PC-3 (cell line): ENCODE results near the gene FBXL7.

Experiments
- EZH2 ChIP-seq: fragments of 300-600 bp; sonication (generic); IDR thresholded peaks from one replicate; pipeline ENCODE4 v1.6.1; 2017; ENCODE audit warnings: antibody characterized with exemption, mild to moderate bottlenecking, low read length; ENCODE audit not compliant: unreplicated experiment
- EZH2phosphoT487 ChIP-seq: fragments of 300-600 bp; sonication (generic); IDR thresholded peaks from 2 replicates; pipeline ENCODE4 v1.6.1; 2018; ENCODE audit warnings: mild to moderate bottlenecking, antibody characterized with exemption, low read length, borderline replicate concordance
- TF ChIP-seq, protein P1 (sequence below): fragments of 300-600 bp; sonication (generic); conservative IDR thresholded peaks from 2 replicates; pipeline ENCODE4 v1.5.1; 2017; ENCODE audit warnings: antibody characterized with exemption, low read depth, mild to moderate bottlenecking, low read length

DNA sequence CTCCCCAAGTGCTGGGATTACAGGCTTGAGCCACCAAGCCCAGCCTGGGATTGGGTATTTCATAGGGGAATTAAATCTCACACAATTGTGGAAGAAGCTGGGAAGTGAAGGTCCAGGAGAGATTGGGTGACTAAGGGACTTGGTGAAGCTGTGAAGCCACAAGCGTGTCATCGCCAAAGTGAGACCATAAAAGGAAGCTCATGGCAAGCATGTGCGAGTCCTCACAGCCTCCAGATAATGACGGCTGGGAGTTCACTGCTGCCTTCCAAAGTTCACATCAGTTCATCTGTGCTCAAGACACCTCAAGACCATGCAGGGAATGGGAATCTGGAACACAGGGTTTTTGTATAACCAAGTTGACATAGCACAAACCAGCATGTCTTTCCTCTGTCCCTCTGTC lies 469.0 kb downstream of the FBXL7 start:
- TF ChIP-seq, protein P1, sequence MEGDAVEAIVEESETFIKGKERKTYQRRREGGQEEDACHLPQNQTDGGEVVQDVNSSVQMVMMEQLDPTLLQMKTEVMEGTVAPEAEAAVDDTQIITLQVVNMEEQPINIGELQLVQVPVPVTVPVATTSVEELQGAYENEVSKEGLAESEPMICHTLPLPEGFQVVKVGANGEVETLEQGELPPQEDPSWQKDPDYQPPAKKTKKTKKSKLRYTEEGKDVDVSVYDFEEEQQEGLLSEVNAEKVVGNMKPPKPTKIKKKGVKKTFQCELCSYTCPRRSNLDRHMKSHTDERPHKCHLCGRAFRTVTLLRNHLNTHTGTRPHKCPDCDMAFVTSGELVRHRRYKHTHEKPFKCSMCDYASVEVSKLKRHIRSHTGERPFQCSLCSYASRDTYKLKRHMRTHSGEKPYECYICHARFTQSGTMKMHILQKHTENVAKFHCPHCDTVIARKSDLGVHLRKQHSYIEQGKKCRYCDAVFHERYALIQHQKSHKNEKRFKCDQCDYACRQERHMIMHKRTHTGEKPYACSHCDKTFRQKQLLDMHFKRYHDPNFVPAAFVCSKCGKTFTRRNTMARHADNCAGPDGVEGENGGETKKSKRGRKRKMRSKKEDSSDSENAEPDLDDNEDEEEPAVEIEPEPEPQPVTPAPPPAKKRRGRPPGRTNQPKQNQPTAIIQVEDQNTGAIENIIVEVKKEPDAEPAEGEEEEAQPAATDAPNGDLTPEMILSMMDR: no peak
- TF ChIP-seq EZH2 (no peak), EZH2phosphoT487 (no peak)
